ACHN (cell line): ENCODE results near the gene DPH5.
A peak's percentile ranks its signal among the peaks of the same experiment; 100 is the strongest.
"Not testable (repeated sequence)": the region's sequence is repeated elsewhere in the genome, so short reads cannot be mapped to it uniquely, and the experiment has no call there.

Experiments
- DNase-seq: peaks from one replicate; pipeline ENCODE4 v3.0.0-alpha.2; 2015
- in situ Hi-C: cut with HindIII; loops from 2 replicates; pipeline ENCODE4 v1.10.0; 2017; ENCODE audit warnings: low sequenced_read_pairs, low pct_ligation_motif_present, low pct_unique_long_range_greater_than_20kb

DPH5 gene, protein sequence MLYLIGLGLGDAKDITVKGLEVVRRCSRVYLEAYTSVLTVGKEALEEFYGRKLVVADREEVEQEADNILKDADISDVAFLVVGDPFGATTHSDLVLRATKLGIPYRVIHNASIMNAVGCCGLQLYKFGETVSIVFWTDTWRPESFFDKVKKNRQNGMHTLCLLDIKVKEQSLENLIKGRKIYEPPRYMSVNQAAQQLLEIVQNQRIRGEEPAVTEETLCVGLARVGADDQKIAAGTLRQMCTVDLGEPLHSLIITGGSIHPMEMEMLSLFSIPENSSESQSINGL

DNA sequence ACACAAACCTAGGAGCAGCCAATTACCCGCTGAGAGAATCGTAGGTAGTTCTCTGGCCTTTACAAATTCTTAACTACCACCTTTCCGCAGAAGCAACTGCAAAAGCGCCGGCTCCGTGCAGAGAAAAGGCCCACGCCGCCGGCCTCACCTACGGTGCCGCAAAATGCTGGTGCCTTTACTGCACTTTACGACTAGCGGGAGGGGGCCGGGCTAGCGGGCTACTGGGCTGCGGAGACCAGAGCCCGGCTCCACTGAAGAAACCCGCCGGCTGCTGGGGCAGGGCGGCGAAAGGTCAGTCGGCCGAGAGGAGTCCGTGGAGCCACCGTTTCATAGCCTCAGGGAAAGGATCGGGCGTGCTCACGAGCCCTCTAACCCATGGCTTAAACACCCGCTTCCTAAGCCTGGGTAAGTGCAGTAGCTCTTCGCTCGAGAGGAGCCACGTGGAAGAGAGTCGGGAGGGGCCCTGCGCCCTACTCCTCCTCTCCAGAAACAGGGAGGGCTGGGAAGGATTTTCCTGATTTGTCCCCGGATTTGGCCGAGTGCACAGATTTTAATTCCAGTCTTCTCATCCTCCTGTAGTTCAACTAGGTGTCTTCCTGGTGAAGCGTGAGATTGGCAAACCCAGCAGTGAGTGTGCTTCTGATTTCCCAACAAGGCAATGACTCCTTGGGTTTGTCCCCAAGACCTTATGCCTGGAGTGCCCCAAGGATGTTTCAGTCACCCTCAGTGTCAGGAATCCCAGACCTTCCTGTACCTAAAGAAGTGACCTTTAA is at the start of gene DPH5:
TSS of gene DPH5 (minus strand) at position 128 of the 773 bp plus-strand sequence. CDS start 341 bp downstream, outside the sequence.
- in situ Hi-C loops = no loop called here
- peak; percentile 89 for DNase-seq

DNA sequence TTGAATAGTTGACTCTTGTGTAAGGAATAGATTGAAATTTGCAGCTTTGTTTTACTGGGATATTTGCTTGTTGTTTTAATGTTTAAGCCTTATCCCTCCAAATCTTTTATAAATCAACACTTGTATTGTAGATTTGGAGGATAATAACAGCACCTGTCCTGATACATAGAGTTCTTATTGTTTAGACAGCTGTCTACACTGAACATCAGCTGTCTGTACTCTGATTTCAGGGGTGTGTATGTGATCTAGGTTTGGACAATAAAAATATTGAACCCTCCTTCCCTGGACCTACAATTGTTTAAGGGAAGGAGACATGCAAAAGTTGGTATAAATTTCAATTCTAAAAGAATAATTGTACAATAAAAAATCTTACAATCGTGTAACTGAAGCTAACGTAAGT is 48.3 kb upstream of the DPH5 start:
- in situ Hi-C loops = no loop called here
- DNase-seq = no peak

DNA sequence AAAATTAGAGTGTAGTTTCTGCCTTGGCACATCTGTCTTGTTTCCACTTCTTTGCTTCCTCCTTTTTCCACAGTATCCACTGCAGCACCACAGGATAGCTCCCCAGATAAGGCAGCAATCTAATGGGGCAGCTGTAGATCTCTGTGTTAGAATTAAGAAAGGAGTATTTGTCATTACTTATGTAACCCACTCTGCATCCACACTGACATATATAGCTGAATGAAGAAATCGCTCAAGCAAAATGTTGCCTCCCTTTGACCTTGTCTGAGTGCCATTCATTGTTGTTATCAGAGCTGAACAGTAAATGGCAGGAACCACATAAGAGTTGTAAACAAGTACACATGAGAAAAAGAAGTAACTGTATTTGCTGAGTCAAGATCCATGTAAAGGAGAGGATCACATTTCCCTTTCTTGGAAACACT is 45.9 kb upstream of the DPH5 start:
- in situ Hi-C loops = no loop called here
- no peak for DNase-seq

DNA sequence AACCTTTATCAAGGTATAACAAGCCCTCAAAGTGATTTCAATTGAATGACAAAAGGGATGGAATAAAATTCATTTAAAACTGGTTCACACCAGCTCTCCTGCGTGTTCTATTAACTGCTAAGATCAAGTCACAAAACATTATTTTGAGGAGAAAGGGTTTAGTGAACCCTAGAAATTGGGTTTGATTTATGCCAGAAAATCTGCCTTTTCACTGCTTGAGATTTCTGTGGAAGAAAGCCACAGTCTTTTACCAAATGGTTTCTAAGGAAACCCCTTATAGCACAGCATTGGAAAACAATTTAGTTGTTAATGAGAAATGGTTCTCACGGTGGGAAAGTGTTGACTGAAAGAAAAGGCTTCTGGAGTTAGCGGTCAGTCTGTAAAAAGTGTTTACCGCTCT is 43.6 kb upstream of the DPH5 start:
- DNase-seq = no peak
- in situ Hi-C loops = no loop called here

DNA sequence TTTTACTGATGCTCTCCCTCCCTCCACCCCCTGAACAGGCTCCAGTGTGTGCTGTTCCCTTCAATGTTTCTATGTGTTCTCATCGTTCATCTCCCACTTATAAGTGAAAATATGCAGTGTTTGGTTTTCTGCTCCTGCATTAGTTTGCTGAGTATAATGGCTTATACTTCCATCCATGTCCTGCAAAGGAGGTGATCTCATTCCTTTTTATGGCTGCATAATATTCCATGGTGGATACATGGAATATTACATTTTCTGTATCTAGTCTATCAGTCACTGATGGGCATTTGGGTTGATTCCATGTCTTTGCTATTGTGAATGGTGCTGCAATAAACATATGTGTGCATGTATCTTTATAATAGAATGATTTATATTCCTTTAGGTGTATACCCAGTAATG is 41.4 kb upstream of the DPH5 start:
- DNase-seq, in situ Hi-C loops: not testable (repeated sequence)

DNA sequence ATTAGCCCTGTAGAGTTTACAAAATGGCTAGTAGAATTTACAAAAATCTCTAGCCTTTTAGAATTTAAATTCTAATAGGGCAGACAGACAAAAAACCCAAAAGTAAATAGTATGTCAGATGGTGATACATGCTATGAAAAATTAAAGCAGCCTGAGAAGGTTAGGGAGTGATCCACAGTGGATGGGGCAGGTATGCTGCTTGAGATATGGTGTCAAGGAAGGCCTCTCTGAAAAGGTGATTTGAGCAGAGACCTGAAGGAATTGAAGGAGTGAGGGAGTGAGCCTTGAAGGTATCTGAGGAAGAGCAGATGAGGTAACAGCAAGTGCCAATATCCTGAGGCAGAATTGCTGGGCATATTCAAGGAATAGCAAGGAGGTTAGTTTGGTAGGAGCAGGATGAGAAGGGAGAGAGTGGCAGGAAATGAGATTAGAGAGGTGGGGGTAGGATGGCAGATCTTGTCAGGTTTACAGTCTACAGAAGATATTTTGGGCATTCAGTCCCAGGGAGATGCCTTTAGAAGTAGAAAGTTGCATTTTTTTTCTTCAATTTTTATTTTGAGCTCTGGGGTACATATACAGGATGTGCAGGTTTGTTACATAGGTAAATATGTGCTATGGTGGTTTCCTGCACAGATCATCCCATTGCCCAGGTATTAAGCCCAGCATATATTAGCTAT is 40.8 kb upstream of the DPH5 start:
- no peak for DNase-seq
- in situ Hi-C loops = no loop called here

DNA sequence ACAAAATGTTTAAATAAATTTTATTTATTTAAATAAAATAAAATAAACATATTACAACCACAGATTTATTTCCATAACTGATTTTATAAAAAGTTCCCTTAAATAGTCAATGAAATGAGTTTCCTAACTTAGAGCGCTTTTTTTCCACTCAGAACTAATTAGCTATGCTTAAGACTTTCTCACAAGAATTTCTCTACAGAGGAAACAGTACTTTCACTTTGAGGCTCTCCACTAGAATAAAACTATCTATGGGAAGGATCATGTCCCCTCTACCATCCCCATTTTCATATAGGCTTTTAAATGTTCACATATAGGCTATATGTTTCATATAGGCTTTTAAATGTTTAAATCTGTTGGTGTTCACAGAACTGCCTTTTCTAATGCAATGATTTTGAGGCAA is 40.0 kb upstream of the DPH5 start:
- no peak for DNase-seq
- in situ Hi-C loops = no loop called here

DNA sequence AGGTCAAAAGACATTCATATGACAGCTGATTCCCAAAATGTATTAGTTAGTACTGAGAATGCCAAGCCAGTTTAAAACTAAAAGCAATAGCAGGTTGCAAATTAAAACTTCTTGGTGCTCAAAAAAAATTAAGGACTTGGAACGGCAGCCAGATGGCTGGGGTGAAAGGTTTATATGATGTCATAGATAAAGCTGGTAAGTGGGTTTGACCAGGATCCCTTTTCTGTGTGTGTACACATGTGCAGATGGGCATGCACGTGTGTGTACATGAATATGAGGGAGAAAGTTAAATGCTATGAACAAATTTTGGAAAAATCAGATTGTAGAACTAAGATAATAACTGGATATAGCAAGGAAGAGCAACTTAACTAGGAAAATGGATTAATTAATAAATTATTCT is 39.1 kb upstream of the DPH5 start:
- in situ Hi-C loops = no loop called here
- DNase-seq = no peak

DNA sequence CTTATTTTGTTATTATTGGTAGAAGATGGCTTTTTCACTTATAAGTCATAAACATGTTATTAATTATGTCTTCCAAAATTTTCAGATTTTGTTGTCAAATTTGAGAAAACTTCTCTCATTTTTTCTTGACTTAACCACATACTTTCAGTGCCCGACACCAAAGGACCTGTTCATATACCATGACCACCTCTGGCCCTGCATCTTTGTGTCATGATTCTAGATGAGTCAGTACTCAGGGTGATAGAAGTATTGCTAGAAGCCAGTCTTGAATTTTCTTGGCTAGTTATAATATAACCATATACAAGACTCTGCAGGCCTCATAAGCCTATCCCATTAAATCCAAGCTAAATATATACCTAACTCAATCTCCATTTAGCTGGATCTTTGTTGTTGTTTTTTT is 35.4 kb upstream of the DPH5 start:
- peak; percentile 69 for DNase-seq
- in situ Hi-C loops = no loop called here

DNA sequence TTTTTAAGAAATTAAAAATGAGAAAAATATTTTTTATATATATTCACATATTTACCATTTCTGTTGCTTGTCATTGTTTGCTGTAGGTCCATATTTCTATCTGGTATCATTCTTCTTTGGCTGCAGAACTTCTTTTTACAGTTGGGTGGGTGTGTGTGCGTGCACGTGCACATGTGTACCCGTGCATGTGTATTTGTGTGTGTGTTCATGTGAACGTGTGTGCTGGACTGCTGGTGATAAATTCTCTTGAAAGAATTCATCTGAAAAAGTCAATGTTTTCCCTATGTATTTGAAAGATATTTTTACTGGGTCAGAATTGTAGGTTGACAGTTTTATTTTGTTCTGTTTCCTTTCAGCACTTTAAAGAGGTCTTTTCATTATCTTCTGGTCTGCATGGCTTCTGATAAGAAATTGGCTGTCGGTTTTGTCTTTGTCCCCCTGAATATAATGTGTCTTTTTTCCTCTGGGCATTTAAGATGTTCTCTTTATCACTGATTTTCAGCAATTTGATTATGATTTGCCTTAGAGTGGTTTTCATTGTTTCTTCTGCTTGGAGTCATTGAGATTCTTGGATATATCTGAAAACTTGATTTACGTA is 34.5 kb upstream of the DPH5 start:
- DNase-seq = no peak
- in situ Hi-C loops = no loop called here

DNA sequence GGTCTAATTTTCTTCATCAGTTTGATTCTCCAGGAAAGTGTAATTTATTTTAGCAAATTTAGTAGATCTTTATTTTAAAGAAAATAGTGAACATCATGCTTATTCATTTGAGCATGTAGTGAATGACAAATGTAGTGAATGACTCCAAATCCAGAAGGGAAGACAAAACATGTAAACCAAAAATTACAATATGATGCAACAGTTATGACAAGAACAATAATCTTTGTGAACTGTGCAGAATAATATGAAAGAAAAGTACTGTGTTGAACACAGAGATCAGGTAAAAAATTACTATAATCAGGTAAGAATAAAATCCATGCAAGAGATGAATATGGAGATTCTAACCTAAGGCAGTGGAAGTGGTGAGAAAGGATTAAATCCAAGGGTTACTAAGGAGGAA is 30.0 kb upstream of the DPH5 start:
- in situ Hi-C loops = no loop called here
- DNase-seq = no peak

DNA sequence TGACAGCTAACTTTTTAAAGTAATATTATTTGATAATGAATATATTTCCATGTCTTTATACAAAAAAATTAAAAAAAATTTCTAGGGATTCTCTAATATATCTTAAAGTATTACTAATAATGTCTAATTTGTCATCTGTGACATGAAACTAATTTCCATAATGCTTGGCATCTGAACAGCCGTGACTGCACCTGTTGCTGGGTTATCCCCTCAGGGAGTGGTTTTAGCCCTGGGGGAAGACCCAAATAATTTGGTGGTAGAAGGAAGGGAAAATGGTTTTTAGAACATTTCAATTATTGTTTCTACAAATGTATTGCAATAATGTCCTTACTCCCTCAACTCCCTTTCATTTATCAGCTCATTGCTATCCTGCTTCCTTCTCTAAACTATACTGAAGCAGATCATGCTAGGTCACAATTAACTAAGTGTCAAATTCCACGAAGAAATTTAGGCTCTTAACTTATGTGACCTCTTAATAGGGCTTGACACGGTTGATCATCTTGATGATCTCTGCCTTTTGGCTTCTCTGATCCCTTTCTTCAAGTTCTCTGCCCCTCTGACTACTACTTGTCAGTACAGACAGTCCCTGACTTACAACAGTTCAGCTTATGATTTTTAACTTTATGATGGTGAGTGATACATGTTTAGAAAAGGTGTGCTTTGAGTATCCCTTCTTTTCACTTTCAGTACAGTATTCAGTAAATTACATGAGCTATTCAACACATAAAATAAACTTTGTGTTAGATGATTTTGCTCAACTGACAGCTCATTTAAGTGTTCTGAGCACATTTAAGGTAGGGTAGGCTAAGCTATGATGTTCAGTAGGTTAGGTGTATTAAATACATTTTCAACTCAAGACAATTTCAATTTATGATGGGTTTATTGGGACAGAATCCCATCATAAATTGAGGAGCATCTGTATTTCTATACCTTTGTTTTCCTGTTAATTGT is 26.4 kb upstream of the DPH5 start:
- in situ Hi-C loops = no loop called here
- DNase-seq = no peak

DNA sequence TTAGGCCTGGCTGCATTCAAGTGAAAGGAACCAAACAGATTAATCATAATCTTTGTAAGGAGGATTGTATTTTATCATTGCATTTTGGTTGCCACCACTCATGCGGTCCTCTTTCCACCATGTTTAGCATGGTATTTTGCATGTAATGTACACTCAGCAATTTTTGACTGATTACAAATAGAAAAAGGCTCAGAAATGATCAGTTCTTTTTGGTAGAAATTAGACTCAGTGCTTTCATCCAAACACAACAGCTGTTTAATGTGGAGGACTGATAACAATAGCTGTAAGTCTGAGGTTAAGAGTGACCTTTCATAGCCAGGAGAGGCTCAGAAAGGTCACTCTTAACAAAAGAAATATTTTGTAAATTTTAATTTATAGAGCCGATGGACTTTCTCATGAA is 25.3 kb upstream of the DPH5 start:
- DNase-seq = no peak
- in situ Hi-C loops = no loop called here

DNA sequence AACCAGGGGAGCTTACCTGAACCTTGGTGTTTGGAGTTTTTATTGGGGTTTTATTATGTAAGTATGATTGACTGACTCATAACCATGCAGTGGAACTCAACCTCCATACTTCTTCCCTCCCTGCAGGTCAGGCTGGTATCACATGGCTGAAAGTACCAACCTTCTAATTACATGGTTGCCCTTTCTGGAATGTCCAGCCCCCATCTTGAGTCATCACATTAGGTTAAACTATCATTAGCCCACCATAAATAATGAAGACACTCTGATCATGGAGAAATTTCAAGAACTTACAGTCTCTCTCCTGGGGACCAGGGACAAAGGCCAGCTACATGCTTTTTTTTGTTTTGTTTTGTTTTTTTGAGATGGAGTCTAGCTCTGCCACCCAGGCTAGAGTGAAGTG is 19.2 kb upstream of the DPH5 start:
- in situ Hi-C loops = no loop called here
- no peak for DNase-seq

DNA sequence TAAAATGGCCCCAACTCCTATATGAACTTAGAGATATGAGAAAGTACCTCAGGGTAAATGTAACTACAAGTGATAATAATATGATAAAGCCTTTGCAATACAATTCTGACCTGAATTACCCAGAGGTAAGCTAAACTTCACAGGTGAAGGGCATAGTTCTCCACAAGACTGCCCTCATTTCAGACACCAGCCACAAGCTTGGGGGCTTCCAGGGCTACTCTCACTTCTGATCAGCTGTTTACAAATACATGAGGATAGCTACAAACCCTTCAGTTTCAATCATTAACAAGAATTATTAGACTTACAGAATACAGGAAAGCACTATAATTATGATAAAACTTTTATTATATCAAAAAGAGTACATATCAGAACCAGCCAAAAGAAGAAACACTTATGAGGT is 18.7 kb upstream of the DPH5 start:
- DNase-seq = no peak
- in situ Hi-C loops = no loop called here

DNA sequence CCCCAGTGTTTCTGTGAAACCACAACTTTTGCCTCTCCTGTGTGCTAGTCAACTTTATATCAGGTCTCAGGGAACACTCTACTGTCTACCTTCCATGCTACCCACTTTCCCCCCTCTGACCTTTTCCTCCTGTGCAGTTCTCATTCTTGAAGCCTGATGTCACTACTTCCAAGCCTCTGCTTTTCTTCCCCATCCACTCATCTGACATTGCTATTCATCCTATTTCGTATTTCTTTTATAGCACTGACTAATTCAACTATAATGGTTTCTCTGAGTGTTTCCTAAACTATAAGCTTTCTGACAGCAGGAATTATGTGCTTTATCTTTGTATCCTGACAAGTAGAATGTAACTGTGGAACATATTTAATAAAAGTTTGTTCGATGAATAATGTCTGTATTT is 18.2 kb upstream of the DPH5 start:
- in situ Hi-C loops = no loop called here
- peak; percentile 50 for DNase-seq

DNA sequence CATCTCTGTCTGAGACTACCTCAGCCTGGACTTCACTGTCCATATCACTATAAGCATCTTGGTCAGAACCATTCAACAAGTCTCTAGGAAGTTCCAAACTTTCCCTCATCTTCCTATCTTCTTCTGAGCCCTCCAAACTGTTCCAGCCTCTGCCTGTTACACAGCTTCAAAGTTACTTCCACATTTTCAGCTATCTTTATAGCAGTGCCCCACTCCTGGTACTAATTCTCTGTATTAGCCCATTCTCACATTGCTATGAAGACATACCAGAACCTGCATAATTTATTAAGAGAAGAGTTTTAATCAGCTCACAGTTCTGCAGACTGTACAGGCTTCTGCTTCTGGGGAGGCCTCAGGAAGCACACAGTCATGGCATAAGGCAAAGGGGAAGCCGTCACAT is 15.7 kb upstream of the DPH5 start:
- in situ Hi-C loops = no loop called here
- no peak for DNase-seq

DNA sequence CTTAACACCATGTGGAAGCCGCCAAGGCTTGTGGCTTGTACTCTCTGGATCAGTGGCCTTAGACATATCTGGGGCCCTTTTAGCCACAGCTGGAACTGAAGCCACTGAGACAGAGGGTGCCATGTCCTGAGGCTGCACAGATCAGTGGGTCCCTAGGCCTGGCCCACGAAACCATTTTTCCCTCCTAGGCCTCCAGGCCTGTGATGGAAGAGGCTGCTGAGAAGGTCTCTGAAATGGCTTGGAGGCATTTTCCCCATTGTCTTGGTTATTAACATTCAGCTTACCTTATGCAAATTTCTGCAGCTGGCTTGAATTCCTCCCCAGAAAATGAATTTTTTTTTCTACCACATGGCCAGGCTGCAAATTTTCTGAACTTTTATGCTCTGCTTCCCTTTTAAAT is 15.1 kb upstream of the DPH5 start:
- DNase-seq = no peak
- in situ Hi-C loops = no loop called here
